ENCODE measurements around the gene DPP7. TPM values are rescaled to one million over a fixed set of nuclear protein-coding genes. Genes with fewer than 3 reads are reported as not detected.
A peak's percentile ranks its signal among the peaks of the same experiment; 100 is the strongest.

DPP7 gene
- total and polyA plus RNA-seq, 3 donors from 2014 or later, result 207 to 242 (median 215) TPM

DNA sequence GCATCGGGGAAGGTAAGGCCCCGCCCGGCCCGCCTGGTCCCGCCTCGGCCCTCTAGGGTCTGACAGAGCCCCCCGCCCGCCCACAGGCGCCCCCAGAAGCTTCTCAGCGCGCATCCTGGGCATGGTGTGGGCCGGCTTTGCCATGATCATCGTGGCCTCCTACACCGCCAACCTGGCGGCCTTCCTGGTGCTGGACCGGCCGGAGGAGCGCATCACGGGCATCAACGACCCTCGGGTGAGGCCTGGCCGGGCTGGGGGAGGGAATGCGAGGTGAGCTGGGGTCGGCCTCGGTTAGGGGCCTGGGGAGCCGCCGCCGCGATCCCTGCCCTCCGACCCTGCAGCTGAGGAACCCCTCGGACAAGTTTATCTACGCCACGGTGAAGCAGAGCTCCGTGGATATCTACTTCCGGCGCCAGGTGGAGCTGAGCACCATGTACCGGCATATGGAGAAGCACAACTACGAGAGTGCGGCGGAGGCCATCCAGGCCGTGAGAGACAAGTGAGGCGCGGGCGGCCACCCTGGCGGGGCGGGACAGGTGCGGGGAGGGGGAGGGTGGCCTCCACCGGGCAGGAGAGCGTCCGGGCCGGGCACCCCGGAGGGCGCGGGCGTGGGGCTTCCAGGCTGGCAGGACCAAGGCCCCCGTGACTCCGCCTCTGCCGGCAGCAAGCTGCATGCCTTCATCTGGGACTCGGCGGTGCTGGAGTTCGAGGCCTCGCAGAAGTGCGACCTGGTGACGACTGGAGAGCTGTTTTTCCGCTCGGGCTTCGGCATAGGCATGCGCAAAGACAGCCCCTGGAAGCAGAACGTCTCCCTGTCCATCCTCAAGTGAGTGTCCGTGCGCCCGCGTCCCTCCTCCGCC is 48.2 kb upstream of the DPP7 start:
- WGBS, 2 donors, result 5 to 6% methylated on average over 7 to 56 of the region's 74 CpGs
- intact Hi-C loops (cut with DNase I; ENCODE audit: low total_unique reads), result no loop called here
- Histone ChIP-seq H3K4me1 (peaks cover 13% of the 10 kb centered on the region), H3K9me3 (no peaks in the 10 kb centered on the region), H3K36me3 (ENCODE audit: low read depth, missing control alignments) (no peaks in the 10 kb centered on the region), H3K27me3 (no peaks in the 10 kb centered on the region), H3K27ac (no peak overlapping the region), H3K4me3 (peak overlapping the region in 1 of 2 donors; percentile 24)
- TF ChIP-seq POLR2A (IDR thresholded peaks at IDR 0.05), result no peak
- no peak for TF ChIP-seq CTCF (IDR thresholded peaks at IDR 0.05)
- DNase-seq, result peak; percentile 50

DNA sequence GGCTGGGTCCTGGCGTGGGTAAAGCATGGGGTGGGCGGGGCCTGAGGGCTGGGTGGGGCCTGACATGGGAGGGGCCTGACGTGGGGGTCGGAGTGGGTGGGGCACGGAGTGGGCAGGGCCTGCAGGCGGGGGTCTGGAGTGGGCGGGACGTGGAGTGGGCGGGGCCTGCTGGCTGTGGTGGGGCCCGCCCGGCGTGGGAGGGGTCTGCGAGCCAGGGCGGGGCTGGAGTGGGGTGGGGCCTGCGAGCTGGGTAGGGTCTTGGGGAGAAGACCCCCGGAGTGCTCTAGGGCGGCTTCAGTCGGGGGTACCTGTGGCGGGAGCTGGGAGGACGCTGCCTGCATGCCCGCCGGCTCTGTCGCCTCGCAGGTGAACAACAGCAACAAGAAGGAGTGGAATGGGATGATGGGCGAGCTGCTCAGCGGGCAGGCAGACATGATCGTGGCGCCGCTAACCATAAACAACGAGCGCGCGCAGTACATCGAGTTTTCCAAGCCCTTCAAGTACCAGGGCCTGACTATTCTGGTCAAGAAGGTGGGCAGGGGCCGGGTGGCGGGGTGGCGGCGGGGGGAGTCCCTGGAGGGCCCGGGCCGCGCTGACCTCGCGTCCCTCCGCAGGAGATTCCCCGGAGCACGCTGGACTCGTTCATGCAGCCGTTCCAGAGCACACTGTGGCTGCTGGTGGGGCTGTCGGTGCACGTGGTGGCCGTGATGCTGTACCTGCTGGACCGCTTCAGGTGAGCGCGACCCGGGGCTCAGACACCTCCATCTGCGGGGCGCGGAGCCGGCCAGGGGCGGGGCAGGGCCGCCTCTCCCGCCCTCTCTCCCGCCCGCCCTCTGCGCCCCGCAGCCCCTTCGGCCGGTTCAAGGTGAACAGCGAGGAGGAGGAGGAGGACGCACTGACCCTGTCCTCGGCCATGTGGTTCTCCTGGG is 47.3 kb upstream of the DPP7 start:
- WGBS, 2 donors, result 0 to 3% methylated on average over 14 to 47 of the region's 71 CpGs
- Histone ChIP-seq H3K9me3 (no peaks in the 10 kb centered on the region), H3K4me3 (peak overlapping the region in 1 of 2 donors; percentile 3), H3K27ac (no peak overlapping the region), H3K36me3 (ENCODE audit: low read depth, missing control alignments) (no peaks in the 10 kb centered on the region), H3K27me3 (no peaks in the 10 kb centered on the region), H3K4me1 (peaks cover 7% of the 10 kb centered on the region)
- DNase-seq, result no peak
- intact Hi-C loops (cut with DNase I; ENCODE audit: low total_unique reads), result no loop called here
- TF ChIP-seq CTCF (IDR thresholded peaks at IDR 0.05) (no peak), POLR2A (IDR thresholded peaks at IDR 0.05) (no peak)

DNA sequence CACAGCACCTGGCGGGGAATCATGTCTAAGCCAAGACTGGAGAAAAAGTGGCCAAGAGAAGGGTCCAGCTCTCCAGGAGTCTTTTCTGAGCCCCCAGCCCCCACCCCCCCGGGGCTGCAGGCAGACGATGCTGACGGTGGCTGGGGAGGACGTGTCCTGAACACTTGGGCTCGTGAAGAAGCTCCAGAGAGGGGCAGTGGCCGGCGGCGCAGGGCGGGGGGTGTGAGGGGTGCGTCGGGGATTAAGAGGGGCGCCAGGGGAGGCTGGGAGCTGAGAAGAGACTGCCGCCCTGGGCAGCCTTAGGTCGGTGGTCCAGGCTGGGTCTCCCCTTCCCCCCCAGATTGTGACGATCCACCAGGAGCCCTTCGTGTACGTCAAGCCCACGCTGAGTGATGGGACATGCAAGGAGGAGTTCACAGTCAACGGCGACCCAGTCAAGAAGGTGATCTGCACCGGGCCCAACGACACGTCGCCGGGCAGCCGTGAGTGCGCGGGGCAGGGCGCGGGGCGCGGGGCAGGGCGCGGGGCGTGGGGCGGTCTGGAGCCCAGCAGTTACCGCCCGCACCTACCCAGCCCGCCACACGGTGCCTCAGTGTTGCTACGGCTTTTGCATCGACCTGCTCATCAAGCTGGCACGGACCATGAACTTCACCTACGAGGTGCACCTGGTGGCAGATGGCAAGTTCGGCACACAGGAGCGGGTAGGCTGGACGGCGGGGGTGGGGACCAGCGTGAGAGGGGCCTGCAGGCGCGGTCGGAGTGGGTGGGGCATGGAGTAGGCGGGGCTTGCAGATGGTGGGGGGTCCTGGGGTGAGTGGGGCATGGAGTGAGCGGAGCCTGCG is 46.4 kb upstream of the DPP7 start:
- H3K27me3 ChIP-seq, result no peaks in the 10 kb centered on the region
- DNase-seq, result no peak
- no peaks in the 10 kb centered on the region for H3K36me3 ChIP-seq (ENCODE audit: low read depth, missing control alignments)
- intact Hi-C loops (cut with DNase I; ENCODE audit: low total_unique reads), result no loop called here
- TF ChIP-seq POLR2A (IDR thresholded peaks at IDR 0.05), result no peak
- TF ChIP-seq CTCF (IDR thresholded peaks at IDR 0.05), result no peak
- H3K9me3 ChIP-seq, result no peaks in the 10 kb centered on the region
- no peak overlapping the region for H3K27ac ChIP-seq
- 17 to 27% methylated on average over 42 to 56 of the region's 56 CpGs for WGBS, 2 donors
- peaks cover 11% of the 10 kb centered on the region for H3K4me1 ChIP-seq
- H3K4me3 ChIP-seq, result no peak overlapping the region

- DNase-seq, result no peak
- Histone ChIP-seq H3K27ac (no peak overlapping the region), H3K36me3 (ENCODE audit: low read depth, missing control alignments) (no peaks in the 10 kb centered on the region), H3K4me1 (peaks cover 11% of the 10 kb centered on the region), H3K27me3 (no peaks in the 10 kb centered on the region), H3K4me3 (no peak overlapping the region), H3K9me3 (no peaks in the 10 kb centered on the region)
- intact Hi-C loops (cut with DNase I; ENCODE audit: low total_unique reads), result no loop called here
- no peak for TF ChIP-seq CTCF (IDR thresholded peaks at IDR 0.05)
- no peak for TF ChIP-seq POLR2A (IDR thresholded peaks at IDR 0.05)
- 57 to 65% methylated on average over 17 of the region's 17 CpGs for WGBS, 2 donors
Measured at GRCh38 chr9:137160054-137160425, 45.5 kb upstream of the DPP7 start.
